Liver (tissue), 9 donors: Measurements from ENCODE around the gene CAPS. TPM values are rescaled to one million over a fixed set of nuclear protein-coding genes. Genes with fewer than 3 reads are reported as not detected.

Source experiments
- DNase-seq: peaks from one replicate; pipeline ENCODE4 v3.0.0-alpha.2; 2017; ENCODE audit warnings: low spot score
- H3K27ac ChIP-seq, 2 donors: one replicate each; pipeline ENCODE4 v1.7.0; 2013; ENCODE audit warnings: inconsistent platforms in 2 of 2, low read length in 2 of 2, control low read depth in 1 of 2, low read depth in 1 of 2, mild to moderate bottlenecking in 1 of 2
- H3K27me3 ChIP-seq, 4 donors: one replicate each; pipeline versions ENCODE4 v1.6.1 to v1.7.0; 2013; ENCODE audit warnings: low read length in 3 of 4, inconsistent platforms in 1 of 4, mild to moderate bottlenecking in 1 of 4, moderate library complexity in 1 of 4; ENCODE audit not compliant: control insufficient read depth in 4 of 4, insufficient read depth in 4 of 4
- H3K36me3 ChIP-seq, 4 donors: one replicate each; pipeline versions ENCODE4 v1.6.1 to v1.7.0; 2013; ENCODE audit warnings: low read length in 3 of 4, mild to moderate bottlenecking in 3 of 4, low read depth in 1 of 4, moderate library complexity in 1 of 4; ENCODE audit not compliant: control insufficient read depth in 4 of 4, insufficient read depth in 3 of 4
- H3K4me1 ChIP-seq, 4 donors: one replicate each; pipeline versions ENCODE4 v1.6.1 to v1.7.0; 2013; ENCODE audit warnings: low read length in 3 of 4, mild to moderate bottlenecking in 3 of 4, moderate library complexity in 1 of 4; ENCODE audit not compliant: control insufficient read depth in 4 of 4, insufficient read depth in 4 of 4
- H3K4me3 ChIP-seq, 3 donors: one replicate each; pipeline versions ENCODE4 v1.6.1 to v1.7.0; 2013; ENCODE audit warnings: low read length in 3 of 3, control low read depth in 1 of 3, low read depth in 1 of 3, mild to moderate bottlenecking in 1 of 3
- H3K9ac ChIP-seq, 2 donors: one replicate each; pipeline ENCODE4 v1.7.0; 2013; ENCODE audit warnings: low read length in 2 of 2, mild to moderate bottlenecking in 2 of 2, moderate library complexity in 2 of 2, control low read depth in 1 of 2, low read depth in 1 of 2
- H3K9me3 ChIP-seq, 4 donors: one replicate each; pipeline versions ENCODE4 v1.6.1 to v1.7.0; 2013; ENCODE audit warnings: low read length in 3 of 4; ENCODE audit not compliant: control insufficient read depth in 4 of 4
- EGR1 ChIP-seq, 2 donors: IDR thresholded peaks; 2 replicates each; pipeline ENCODE4 v1.6.1; 2016 to 2018; ENCODE audit warnings: antibody characterized with exemption in 2 of 2, low read depth in 2 of 2
- FOXA2 ChIP-seq: IDR thresholded peaks from 2 replicates; pipeline ENCODE4 v1.6.1; 2016; ENCODE audit warnings: antibody characterized with exemption
- GABPA ChIP-seq, 2 donors: IDR thresholded peaks in 1 of 2; conservative IDR thresholded peaks in 1 of 2; 2 replicates each; pipeline ENCODE4 v1.6.1; 2016; ENCODE audit warnings: antibody characterized with exemption in 2 of 2, mild to moderate bottlenecking in 1 of 2, moderate library complexity in 1 of 2
- HNF4G ChIP-seq: IDR thresholded peaks from 2 replicates; pipeline ENCODE4 v1.6.1; 2016; ENCODE audit warnings: antibody characterized with exemption
- JUND ChIP-seq, 2 donors: IDR thresholded peaks; 2 replicates each; pipeline ENCODE4 v1.6.1; 2016; ENCODE audit warnings: antibody characterized with exemption in 2 of 2
- MAX ChIP-seq: IDR thresholded peaks from 2 replicates; pipeline ENCODE4 v1.6.1; 2016; ENCODE audit warnings: antibody characterized with exemption
- NR2F2 ChIP-seq: IDR thresholded peaks from 2 replicates; pipeline ENCODE4 v1.6.1; 2016; ENCODE audit warnings: antibody characterized with exemption
- RAD21 ChIP-seq, 2 donors: IDR thresholded peaks; 2 replicates each; pipeline ENCODE4 v1.6.1; 2016; ENCODE audit warnings: antibody characterized with exemption in 2 of 2, mild to moderate bottlenecking in 2 of 2
- REST ChIP-seq: IDR thresholded peaks from 2 replicates; pipeline ENCODE4 v1.6.1; 2016; ENCODE audit warnings: antibody characterized with exemption, mild to moderate bottlenecking
- RXRA ChIP-seq, 2 donors: IDR thresholded peaks; 2 replicates each; pipeline ENCODE4 v1.6.1; 2017 to 2018; ENCODE audit warnings: antibody characterized with exemption in 2 of 2, mild to moderate bottlenecking in 1 of 2
- ZBTB33 ChIP-seq: IDR thresholded peaks from 2 replicates; pipeline ENCODE4 v1.6.1; 2016; ENCODE audit warnings: antibody characterized with exemption
- WGBS: extraction: QIAGEN DNeasy Blood & Tissue Kit; methylation state at CpG from one replicate; pipeline ENCODE4 v1.1.7; 2013; 5-methylcytosine and 5-hydroxymethylcytosine counted together
- polyA plus RNA-seq, 2 donors: library from polyadenylated mRNA; stranded (reverse) in 1 of 2; unstranded in 1 of 2; fragments of 200-250 nt in 1 of 2; fragments of >200 nt in 1 of 2; fragmentation: Nextera tagmentation in 1 of 2; extraction: Ambion mirVana in 1 of 2; gene quantifications; one replicate each; pipeline versions ENCODE4 v1.2.1 to v1.2.3, GENCODE V29; 2013 to 2015
- total RNA-seq, 2 donors: library from RNA; depleted of rRNA; stranded (reverse); fragments of >200 nt; gene quantifications; one replicate each; pipeline ENCODE4 v1.2.3, GENCODE V29; 2014
- TF ChIP-seq, protein P1 (sequence below): IDR thresholded peaks from 2 replicates; pipeline ENCODE4 v1.6.1; 2016; ENCODE audit warnings: antibody characterized with exemption
- donor health status: healthy.
- donor health status: healthy.
- donor health status: healthy.
- donor health status: healthy.
- donor health status: healthy.

The CAPS gene
- total and polyA plus RNA-seq, 4 donors = 2.1 to 11.4 (median 3.5) TPM

DNA sequence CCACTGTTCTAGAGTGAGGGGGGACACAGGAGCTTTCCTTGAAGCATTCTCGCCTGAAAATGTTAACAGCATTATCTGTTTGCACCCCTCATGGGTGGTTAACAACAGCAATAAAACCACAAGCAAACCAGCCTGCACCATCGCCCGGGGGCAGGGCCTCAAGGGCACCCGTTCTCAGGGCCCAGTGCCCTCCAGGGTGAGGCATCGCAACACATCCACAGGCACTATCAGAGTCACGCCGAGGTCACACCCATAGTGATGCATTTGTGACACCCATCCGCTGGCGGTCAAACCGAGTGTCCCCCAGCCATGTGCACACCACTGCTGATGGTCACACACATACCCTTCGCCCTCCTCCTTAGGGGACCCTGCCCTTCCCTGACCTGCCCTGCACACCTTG, 48.3 kb upstream of the CAPS start:
- 89% methylated on average over 11 of the region's 11 CpGs for WGBS
- DNase-seq = no peak
- Histone ChIP-seq H3K4me1 (peaks cover 4 to 7% (median 5%) of the 10 kb centered on the region in 4 donors), H3K9me3 (no peaks in the 10 kb centered on the region), H3K9ac (no peak overlapping the region), H3K27ac (no peak overlapping the region), H3K27me3 (no peaks in the 10 kb centered on the region), H3K36me3 (no peaks in the 10 kb centered on the region), H3K4me3 (no peak overlapping the region)
- TF ChIP-seq EGR1 (IDR thresholded peaks at IDR 0.05; ENCODE audit: low read depth in 2 of 2) (no peak), MAX (no peak), HNF4G (no peak), FOXA2 (no peak), NR2F2 (no peak), ZBTB33 (no peak)
- TF ChIP-seq, protein P1, sequence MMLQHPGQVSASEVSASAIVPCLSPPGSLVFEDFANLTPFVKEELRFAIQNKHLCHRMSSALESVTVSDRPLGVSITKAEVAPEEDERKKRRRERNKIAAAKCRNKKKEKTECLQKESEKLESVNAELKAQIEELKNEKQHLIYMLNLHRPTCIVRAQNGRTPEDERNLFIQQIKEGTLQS = no peak

DNA sequence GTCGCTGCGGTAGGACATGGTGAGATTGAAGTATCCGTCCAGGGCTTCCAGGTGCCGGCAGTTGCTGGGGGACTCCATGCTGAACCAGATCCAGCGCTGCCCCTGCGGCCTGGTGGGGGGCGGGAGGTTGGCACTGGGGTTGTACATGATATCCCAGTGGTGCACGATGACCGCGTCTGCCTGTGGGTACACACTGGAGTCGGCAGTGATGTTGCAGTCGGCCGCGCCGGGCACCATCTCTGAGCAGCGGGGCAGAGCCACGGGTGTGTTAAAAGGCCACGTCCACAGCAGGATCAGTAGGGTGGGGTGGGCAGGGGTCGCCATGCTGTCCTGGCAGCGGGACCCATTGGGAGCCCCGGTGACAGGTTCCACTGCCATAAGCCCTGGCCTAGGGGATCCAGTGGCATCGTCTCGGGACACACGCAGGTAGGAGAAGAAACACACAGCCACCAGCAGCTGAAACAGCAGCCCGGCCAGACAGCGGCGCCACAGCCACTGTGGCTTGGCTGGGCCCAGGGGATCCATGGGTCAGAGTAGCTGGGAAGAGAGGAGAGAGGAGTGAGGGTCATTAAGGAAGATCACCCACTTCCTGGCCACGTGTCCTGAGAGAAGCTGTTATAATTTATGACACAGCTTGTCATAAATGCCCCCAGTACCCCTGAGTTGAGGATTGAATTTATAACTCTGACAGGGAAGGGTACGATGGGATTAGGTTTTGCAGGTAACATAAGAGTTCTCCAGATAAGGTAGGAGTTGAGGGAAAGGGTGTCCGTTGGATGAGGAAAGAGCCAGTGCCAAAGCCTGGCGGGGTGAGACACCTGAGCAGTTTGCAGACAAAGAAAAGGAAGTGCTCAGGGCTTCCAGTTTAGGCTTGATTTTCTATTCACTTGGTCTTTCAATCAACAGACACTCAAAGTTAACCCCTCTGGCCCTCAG, 46.6 kb upstream of the CAPS start:
- peaks cover 4 to 9% (median 5%) of the 10 kb centered on the region in 4 donors for H3K4me1 ChIP-seq
- no peaks in the 10 kb centered on the region for H3K36me3 ChIP-seq
- H3K27me3 ChIP-seq = no peaks in the 10 kb centered on the region
- H3K9ac ChIP-seq = no peak overlapping the region
- no peak for DNase-seq
- 91% methylated on average over 31 of the region's 31 CpGs for whole genome bisulfite sequencing
- TF ChIP-seq NR2F2 (no peak), RAD21 (IDR thresholded peaks at IDR 0.05) (no peak), RXRA (IDR thresholded peaks at IDR 0.05) (no peak), FOXA2 (no peak), JUND (IDR thresholded peaks at IDR 0.05) (no peak), GABPA (IDR thresholded peaks at IDR 0.05 in 1 of 2, conservative IDR thresholded peaks at IDR 0.05 in 1 of 2) (no peak), REST (no peak)
- H3K27ac ChIP-seq = no peak overlapping the region
- H3K4me3 ChIP-seq = no peak overlapping the region
- no peaks in the 10 kb centered on the region for H3K9me3 ChIP-seq
